Left lung (tissue), 10 donors: ENCODE measurements around the gene TRAF7. TPM values are rescaled to one million over a fixed set of nuclear protein-coding genes. Genes with fewer than 3 reads are reported as not detected.

Experiments
- ATAC-seq: fragments of 200-7000 bp; cut with Tn5 transposase; one replicate; pipeline ENCODE4 v1.9.1; 2020; ENCODE audit warnings: moderate library complexity
- DNase-seq, 4 donors: peaks; one replicate each; pipeline ENCODE4 v3.0.0-alpha.2; 2013 to 2020
- H3K27ac ChIP-seq, 2 donors: fragments of 200-600 bp; sonication (generic) in 1 of 2; one replicate each; pipeline versions ENCODE4 v1.5.0 to v1.8.0; 2020 to 2021
- H3K27me3 ChIP-seq, 2 donors: fragments of 200-600 bp; sonication (generic) in 1 of 2; one replicate each; pipeline versions ENCODE4 v1.5.0 to v1.8.0; 2020 to 2021
- H3K36me3 ChIP-seq, 2 donors: fragments of 200-600 bp; sonication (generic) in 1 of 2; one replicate each; pipeline versions ENCODE4 v1.5.0 to v1.8.0; 2020 to 2021
- H3K4me1 ChIP-seq, 2 donors: fragments of 200-600 bp; one replicate each; pipeline ENCODE4 v1.8.0; 2021
- H3K4me3 ChIP-seq, 2 donors: fragments of 200-600 bp; sonication (generic) in 1 of 2; one replicate each; pipeline versions ENCODE4 v1.5.0 to v1.8.0; 2020 to 2021; ENCODE audit warnings: mild to moderate bottlenecking in 1 of 2
- H3K9me3 ChIP-seq, 2 donors: fragments of 200-600 bp; sonication (generic) in 1 of 2; one replicate each; pipeline versions ENCODE4 v1.5.0 to v1.8.0; 2020 to 2021
- CTCF ChIP-seq, 2 donors: fragments of 200-600 bp; sonication (generic) in 1 of 2; IDR thresholded peaks; one replicate each; pipeline versions ENCODE4 v1.5.0 to v1.8.0; 2021; ENCODE audit warnings: antibody characterized with exemption in 2 of 2
- intact Hi-C, 2 donors: fragments of 100-400 bp; cut with DNase I; formaldehyde crosslinking; loops; one replicate each; pipeline versions ENCODE4 v1.11.2 to v1.14.2; 2022
- polyA plus RNA-seq, 6 donors: library from polyadenylated mRNA; unstranded; fragments of 120-200 nt; gene quantifications; one replicate each; pipeline ENCODE4 v1.2.1, GENCODE V29; 2013; ENCODE audit not compliant: insufficient read length in 6 of 6
- total RNA-seq, 2 donors: library from RNA; stranded (reverse); fragmentation: NEBNext Ultra II Directional; extraction: Animal tissue kit (Norgen Biotek cat#: 25700); gene quantifications; one replicate each; pipeline ENCODE4 v1.2.1, GENCODE V29; 2021
- donor health status: DM: no; HTN: yes; CAD: no.
- donor health status: DM: no; HTN: no; CAD: no.

TRAF7 gene
- total and polyA plus RNA-seq, 8 donors = 48.6 to 88.1 (median 55.0) TPM

- intact Hi-C loops = no loop called here
- Histone ChIP-seq H3K4me1 (no peaks in the 10 kb centered on the region), H3K27me3 (no peaks in the 10 kb centered on the region), H3K9me3 (no peaks in the 10 kb centered on the region), H3K4me3 (no peak overlapping the region), H3K27ac (no peak overlapping the region), H3K36me3 (no peaks in the 10 kb centered on the region)
- ATAC-seq (no peak), DNase-seq (no peak)
- no peak for TF ChIP-seq CTCF (IDR thresholded peaks at IDR 0.05)
Measured at GRCh38 chr16:2184962-2185361, 29.4 kb downstream of the TRAF7 start.

DNA sequence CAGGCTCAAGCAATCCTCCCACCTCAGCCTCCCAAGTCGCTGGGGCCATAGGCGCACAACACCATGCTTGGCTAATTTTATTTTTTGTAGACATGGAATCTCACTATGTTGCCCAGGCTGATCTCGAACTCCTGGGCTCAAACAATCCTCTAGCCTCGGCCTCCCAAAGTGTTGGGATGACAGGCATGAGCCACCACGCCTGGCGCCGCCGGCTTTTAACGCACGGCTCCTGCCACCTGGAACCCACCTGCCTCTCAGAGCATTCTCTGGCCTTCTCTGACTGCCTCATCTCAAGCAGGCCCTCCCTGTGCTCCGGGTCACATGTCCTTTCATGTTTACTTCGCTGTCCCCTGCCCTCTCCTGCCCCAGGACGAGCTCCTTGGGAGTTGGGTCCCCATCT, 30.5 kb downstream of the TRAF7 start:
- intact Hi-C loops = no loop called here
- H3K27me3 ChIP-seq = no peaks in the 10 kb centered on the region
- no peak overlapping the region for H3K27ac ChIP-seq
- H3K4me1 ChIP-seq = no peaks in the 10 kb centered on the region
- no peak for TF ChIP-seq CTCF (IDR thresholded peaks at IDR 0.05)
- H3K4me3 ChIP-seq = no peak overlapping the region
- no peak for DNase-seq
- ATAC-seq = no peak
- H3K36me3 ChIP-seq = no peaks in the 10 kb centered on the region
- no peaks in the 10 kb centered on the region for H3K9me3 ChIP-seq

DNA sequence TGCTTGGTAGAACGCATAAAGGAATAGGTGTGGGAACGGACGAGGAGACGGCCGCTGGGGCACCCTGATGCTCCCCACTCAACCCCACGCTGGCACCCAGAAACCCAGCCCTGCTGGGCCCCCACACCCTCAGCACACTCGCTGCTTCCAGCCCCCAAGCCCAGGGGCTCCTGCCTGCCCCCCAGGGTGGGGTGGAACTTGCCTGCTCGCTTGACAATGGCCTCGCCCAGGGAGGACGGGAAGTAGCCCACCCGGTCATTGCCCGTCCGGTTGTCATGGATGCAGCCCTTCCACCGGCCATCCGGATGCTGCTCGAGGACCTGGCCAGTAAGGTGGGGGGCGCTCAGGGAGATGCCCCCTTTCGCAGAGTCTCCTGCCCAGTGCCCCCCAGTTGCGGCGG, 30.9 kb downstream of the TRAF7 start:
- Histone ChIP-seq H3K4me3 (no peak overlapping the region), H3K4me1 (no peaks in the 10 kb centered on the region), H3K36me3 (no peaks in the 10 kb centered on the region), H3K9me3 (no peaks in the 10 kb centered on the region), H3K27ac (no peak overlapping the region), H3K27me3 (no peaks in the 10 kb centered on the region)
- intact Hi-C loops = no loop called here
- TF ChIP-seq CTCF (IDR thresholded peaks at IDR 0.05) = no peak
- no peak for DNase-seq
- ATAC-seq = no peak

GRCh38 chr16:2187212-2187611, 31.6 kb downstream of the TRAF7 start:
- H3K4me1 ChIP-seq = no peaks in the 10 kb centered on the region
- H3K9me3 ChIP-seq = no peaks in the 10 kb centered on the region
- no peak overlapping the region for H3K27ac ChIP-seq
- no peaks in the 10 kb centered on the region for H3K36me3 ChIP-seq
- intact Hi-C loops = no loop called here
- ATAC-seq (no peak), DNase-seq (no peak)
- no peak for TF ChIP-seq CTCF (IDR thresholded peaks at IDR 0.05)
- no peaks in the 10 kb centered on the region for H3K27me3 ChIP-seq
- H3K4me3 ChIP-seq = no peak overlapping the region

- peaks cover 0 to 2% of the 10 kb centered on the region in 2 donors for H3K27me3 ChIP-seq
- no peak overlapping the region for H3K4me3 ChIP-seq
- H3K27ac ChIP-seq = no peak overlapping the region
- no peaks in the 10 kb centered on the region for H3K4me1 ChIP-seq
- H3K9me3 ChIP-seq = no peaks in the 10 kb centered on the region
- intact Hi-C loops = no loop called here
- no peak for DNase-seq
- no peaks in the 10 kb centered on the region for H3K36me3 ChIP-seq
- no peak for TF ChIP-seq CTCF (IDR thresholded peaks at IDR 0.05)
- no peak for ATAC-seq
Measured at GRCh38 chr16:2188395-2188794, 32.8 kb downstream of the TRAF7 start.
